Measurements from ENCODE around the gene NANOS3.
A peak's percentile ranks its signal among the peaks of the same experiment; 100 is the strongest.

GRCh38 chr19:13873834-13874515 is 3.0 kb upstream of the NANOS3 start:
- TF ChIP-seq GATA2 (IDR thresholded peaks at IDR 0.05; ENCODE audit: low read depth, low read length) (peak; percentile 80), GATA3 (IDR thresholded peaks at IDR 0.05; ENCODE audit: low read depth, low read length) (no peak)
